Measurements from ENCODE around the gene NBEA.

Gene NBEA

GRCh38 chr13:35345992-35346391 is 403.9 kb downstream of the NBEA start:
- no peaks in the 10 kb centered on the region for H3K9me3 ChIP-seq (ENCODE audit: control insufficient read depth, insufficient read depth, low read depth, low read length)
- no peaks in the 10 kb centered on the region for H3K4me1 ChIP-seq (ENCODE audit: control insufficient read depth, insufficient read depth, low read length)
- no peak overlapping the region for H3K4me3 ChIP-seq (ENCODE audit: low read depth, low read length)
- CTCF ChIA-PET: no interaction called here
- H3K36me3 ChIP-seq (ENCODE audit: control insufficient read depth in 2 of 2, insufficient read depth in 1 of 2, low read length in 2 of 2): no peaks in the 10 kb centered on the region
- H3K27ac ChIP-seq (ENCODE audit: extremely low read depth, low read depth, low read length): no peak overlapping the region
- POLR2A ChIA-PET: no interaction called here
- no peak for TF ChIP-seq ZNF404 (tag by site-specific recombination; IDR thresholded peaks at IDR 0.05)
- no peak for TF ChIP-seq HOXA7 (CRISPR knock-in tag; IDR thresholded peaks at IDR 0.05; ENCODE audit: borderline replicate concordance)
- TF ChIP-seq ZNF335 (tag by site-specific recombination; conservative IDR thresholded peaks at IDR 0.05): no peak
- TF ChIP-seq ZNF398 (tag by site-specific recombination; IDR thresholded peaks at IDR 0.05): no peak
- no peak for TF ChIP-seq ZNF837 (tag by site-specific recombination; IDR thresholded peaks at IDR 0.05)
- no peak for TF ChIP-seq ZNF175 (tag by site-specific recombination; IDR thresholded peaks at IDR 0.05)
- TF ChIP-seq, protein P1, sequence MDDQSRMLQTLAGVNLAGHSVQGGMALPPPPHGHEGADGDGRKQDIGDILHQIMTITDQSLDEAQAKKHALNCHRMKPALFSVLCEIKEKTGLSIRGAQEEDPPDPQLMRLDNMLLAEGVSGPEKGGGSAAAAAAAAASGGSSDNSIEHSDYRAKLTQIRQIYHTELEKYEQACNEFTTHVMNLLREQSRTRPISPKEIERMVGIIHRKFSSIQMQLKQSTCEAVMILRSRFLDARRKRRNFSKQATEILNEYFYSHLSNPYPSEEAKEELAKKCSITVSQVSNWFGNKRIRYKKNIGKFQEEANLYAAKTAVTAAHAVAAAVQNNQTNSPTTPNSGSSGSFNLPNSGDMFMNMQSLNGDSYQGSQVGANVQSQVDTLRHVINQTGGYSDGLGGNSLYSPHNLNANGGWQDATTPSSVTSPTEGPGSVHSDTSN (CRISPR knock-in tag; IDR thresholded peaks at IDR 0.05): no peak
- TF ChIP-seq OSR2 (tag by site-specific recombination; IDR thresholded peaks at IDR 0.05): no peak
- no peak for TF ChIP-seq ZNF184 (tag by site-specific recombination; IDR thresholded peaks at IDR 0.05)
- TF ChIP-seq, protein P2, sequence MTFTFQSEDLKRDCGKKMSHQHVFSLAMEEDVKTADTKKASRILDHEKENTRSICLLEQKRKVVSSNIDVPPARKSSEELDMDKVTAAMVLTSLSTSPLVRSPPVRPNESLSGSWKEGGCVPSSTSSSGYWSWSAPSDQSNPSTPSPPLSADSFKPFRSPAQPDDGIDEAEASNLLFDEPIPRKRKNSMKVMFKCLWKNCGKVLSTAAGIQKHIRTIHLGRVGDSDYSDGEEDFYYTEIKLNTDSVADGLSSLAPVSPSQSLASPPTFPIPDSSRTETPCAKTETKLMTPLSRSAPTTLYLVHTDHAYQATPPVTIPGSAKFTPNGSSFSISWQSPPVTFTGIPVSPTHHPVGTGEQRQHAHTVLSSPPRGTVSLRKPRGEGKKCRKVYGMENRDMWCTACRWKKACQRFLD (tag by site-specific recombination; IDR thresholded peaks at IDR 0.05): no peak
- no peak for TF ChIP-seq ZNF792 (tag by site-specific recombination; IDR thresholded peaks at IDR 0.05)

- H3K9me3 ChIP-seq (ENCODE audit: control insufficient read depth, insufficient read depth, low read depth, low read length): no peaks in the 10 kb centered on the region
- ChIA-PET POLR2A (no interaction called here), CTCF (no interaction called here)
- H3K36me3 ChIP-seq (ENCODE audit: control insufficient read depth in 2 of 2, insufficient read depth in 1 of 2, low read length in 2 of 2): no peaks in the 10 kb centered on the region
- H3K4me3 ChIP-seq (ENCODE audit: low read depth, low read length): no peak overlapping the region
- TF ChIP-seq MYNN (tag by site-specific recombination; IDR thresholded peaks at IDR 0.05; ENCODE audit: borderline replicate concordance) (no peak), ZNF404 (tag by site-specific recombination; IDR thresholded peaks at IDR 0.05) (no peak), ZNF155 (tag by site-specific recombination; IDR thresholded peaks at IDR 0.05) (no peak), ZNF544 (tag by site-specific recombination; IDR thresholded peaks at IDR 0.05) (no peak), ZNF174 (tag by site-specific recombination; IDR thresholded peaks at IDR 0.05) (no peak), PRDM6 (tag by site-specific recombination; IDR thresholded peaks at IDR 0.05) (no peak), ZNF521 (tag by site-specific recombination; IDR thresholded peaks at IDR 0.05) (no peak), ZNF302 (tag by site-specific recombination; IDR thresholded peaks at IDR 0.05; ENCODE audit: low read depth) (no peak), ZBTB8A (tag by site-specific recombination; IDR thresholded peaks at IDR 0.05) (no peak), ZNF600 (tag by site-specific recombination; IDR thresholded peaks at IDR 0.05) (no peak), YY2 (tag by site-specific recombination; IDR thresholded peaks at IDR 0.05) (no peak)
- TF ChIP-seq, protein P2 (tag by site-specific recombination; IDR thresholded peaks at IDR 0.05): no peak
- TF ChIP-seq, protein P3, sequence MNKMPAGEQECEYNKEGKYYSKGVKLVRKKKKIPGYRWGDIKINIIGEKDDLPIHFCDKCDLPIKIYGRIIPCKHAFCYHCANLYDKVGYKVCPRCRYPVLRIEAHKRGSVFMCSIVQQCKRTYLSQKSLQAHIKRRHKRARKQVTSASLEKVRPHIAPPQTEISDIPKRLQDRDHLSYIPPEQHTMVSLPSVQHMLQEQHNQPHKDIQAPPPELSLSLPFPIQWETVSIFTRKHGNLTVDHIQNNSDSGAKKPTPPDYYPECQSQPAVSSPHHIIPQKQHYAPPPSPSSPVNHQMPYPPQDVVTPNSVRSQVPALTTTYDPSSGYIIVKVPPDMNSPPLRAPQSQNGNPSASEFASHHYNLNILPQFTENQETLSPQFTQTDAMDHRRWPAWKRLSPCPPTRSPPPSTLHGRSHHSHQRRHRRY (tag by site-specific recombination; IDR thresholded peaks at IDR 0.05): no peak
- no peaks in the 10 kb centered on the region for H3K4me1 ChIP-seq (ENCODE audit: control insufficient read depth, insufficient read depth, low read length)
- H3K27ac ChIP-seq (ENCODE audit: extremely low read depth, low read depth, low read length): no peak overlapping the region
Observed at GRCh38 chr13:35346494-35346893, 404.4 kb downstream of the NBEA start.
